MCF 10A (cell line): ENCODE data around the gene FCAMR. TPM values are rescaled to one million over a fixed set of nuclear protein-coding genes. Genes with fewer than 3 reads are reported as not detected.

Experiments used
- BruUV-seq: library from RNA; stranded (reverse); fragments of 400-500 nt; replicated peaks from 2 replicates; lab custom pipeline; 2021; lab: Mats Ljungman, UMichigan
- CTCF ChIA-PET: fragments of 300-600 bp; sonication (Branson Sonifier 250); formaldehyde crosslinking; extraction: SDS; loops from one replicate; lab custom pipeline; 2021; ENCODE audit warnings: antibody characterized with exemption, inconsistent platforms; lab: Yijun Ruan, JAX
- POLR2A ChIA-PET: fragments of 300-600, 350-650 bp; sonication (Branson Sonifier 250); formaldehyde crosslinking; extraction: SDS; loops from one replicate; lab custom pipeline; 2020; ENCODE audit warnings: antibody characterized with exemption, inconsistent platforms; lab: Yijun Ruan, JAX
- DNase-seq: peaks from one replicate; pipeline ENCODE4 v3.0.0-alpha.2; 2018; ENCODE audit not compliant: unreplicated experiment
- H3K27ac Mint-ChIP-seq: one replicate; pipeline ENCODE4 v1.8.0; 2022; ENCODE audit warnings: mild to moderate bottlenecking, low read depth, mixed read lengths; ENCODE audit not compliant: unreplicated experiment
- H3K27me3 Mint-ChIP-seq: one replicate; pipeline ENCODE4 v1.8.0; 2022; ENCODE audit warnings: mixed read lengths; ENCODE audit not compliant: insufficient read depth, unreplicated experiment
- H3K36me3 Mint-ChIP-seq: one replicate; pipeline ENCODE4 v1.8.0; 2022; ENCODE audit warnings: mild to moderate bottlenecking, moderate library complexity, mixed read lengths; ENCODE audit not compliant: insufficient read depth, unreplicated experiment
- H3K4me1 Mint-ChIP-seq: one replicate; pipeline ENCODE4 v1.8.0; 2022; ENCODE audit warnings: mixed read lengths; ENCODE audit not compliant: insufficient read depth, unreplicated experiment
- H3K4me3 Mint-ChIP-seq: one replicate; pipeline ENCODE4 v1.8.0; 2022; ENCODE audit warnings: mild to moderate bottlenecking, moderate library complexity, mixed read lengths; ENCODE audit not compliant: unreplicated experiment
- H3K9me3 Mint-ChIP-seq: one replicate; pipeline ENCODE4 v1.8.0; 2022; ENCODE audit warnings: mixed read lengths; ENCODE audit not compliant: unreplicated experiment
- intact Hi-C: fragments of 100-400 bp; cut with micrococcal nuclease; formaldehyde crosslinking; loops from 2 replicates; pipeline ENCODE4 v1.14.1; 2022
- total RNA-seq: library from RNA; stranded (reverse); gene quantifications from 2 replicates; pipeline ENCODE4 v1.2.3, GENCODE V29; 2022
- TF ChIP-seq, protein P1 (sequence below): fragments of 200-600 bp; IDR thresholded peaks from one replicate; pipeline ENCODE4 v1.8.0; 2022; ENCODE audit warnings: antibody characterized with exemption, mild to moderate bottlenecking; ENCODE audit not compliant: unreplicated experiment

The FCAMR gene
- total RNA-seq, 1 experiment from 2014 or later = not detected

DNA sequence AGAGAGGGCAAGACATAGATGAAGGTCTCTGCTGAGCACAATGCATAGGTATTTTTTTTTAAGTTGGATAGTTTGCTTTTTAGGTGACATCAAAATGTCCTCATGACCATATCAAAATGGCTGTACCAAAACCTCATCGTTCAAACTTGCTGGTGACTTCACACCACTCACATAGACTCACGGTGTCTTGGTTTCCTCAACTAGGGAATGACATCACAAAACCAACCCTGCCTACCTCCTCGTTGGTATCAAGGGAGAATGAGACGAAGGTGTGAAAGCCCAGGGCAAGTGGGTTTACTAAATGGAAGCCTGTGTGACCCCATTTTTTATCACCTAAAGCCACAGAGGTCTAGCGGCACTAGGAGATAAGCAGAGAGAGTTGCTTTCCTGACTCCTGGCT, 25.6 kb downstream of the FCAMR start:
- Mint-ChIP-seq H3K4me3 (no peak overlapping the region), H3K27ac (no peak overlapping the region), H3K36me3 (no peaks in the 10 kb centered on the region), H3K4me1 (peaks cover 8% of the 10 kb centered on the region), H3K9me3 (no peaks in the 10 kb centered on the region), H3K27me3 (peaks cover 39% of the 10 kb centered on the region)
- ChIA-PET CTCF (interaction anchor here (0.6 to 1.0 kb wide), 4 partner anchors 8 to 404 kb away, joined by 3 to 4 read pairs (median 4); no protein-coding TSS in a partner anchor), POLR2A (interaction anchor here (1.2 kb wide), 1 partner anchor 17 kb away, joined by 3 read pairs; no protein-coding TSS in a partner anchor)
- TF ChIP-seq, protein P1, sequence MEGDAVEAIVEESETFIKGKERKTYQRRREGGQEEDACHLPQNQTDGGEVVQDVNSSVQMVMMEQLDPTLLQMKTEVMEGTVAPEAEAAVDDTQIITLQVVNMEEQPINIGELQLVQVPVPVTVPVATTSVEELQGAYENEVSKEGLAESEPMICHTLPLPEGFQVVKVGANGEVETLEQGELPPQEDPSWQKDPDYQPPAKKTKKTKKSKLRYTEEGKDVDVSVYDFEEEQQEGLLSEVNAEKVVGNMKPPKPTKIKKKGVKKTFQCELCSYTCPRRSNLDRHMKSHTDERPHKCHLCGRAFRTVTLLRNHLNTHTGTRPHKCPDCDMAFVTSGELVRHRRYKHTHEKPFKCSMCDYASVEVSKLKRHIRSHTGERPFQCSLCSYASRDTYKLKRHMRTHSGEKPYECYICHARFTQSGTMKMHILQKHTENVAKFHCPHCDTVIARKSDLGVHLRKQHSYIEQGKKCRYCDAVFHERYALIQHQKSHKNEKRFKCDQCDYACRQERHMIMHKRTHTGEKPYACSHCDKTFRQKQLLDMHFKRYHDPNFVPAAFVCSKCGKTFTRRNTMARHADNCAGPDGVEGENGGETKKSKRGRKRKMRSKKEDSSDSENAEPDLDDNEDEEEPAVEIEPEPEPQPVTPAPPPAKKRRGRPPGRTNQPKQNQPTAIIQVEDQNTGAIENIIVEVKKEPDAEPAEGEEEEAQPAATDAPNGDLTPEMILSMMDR = no peak
- intact Hi-C loops = no loop called here
- no TSS peak for BruUV-seq
- no peak for DNase-seq

- no peaks in the 10 kb centered on the region for H3K9me3 Mint-ChIP-seq
- no peaks in the 10 kb centered on the region for H3K36me3 Mint-ChIP-seq
- DNase-seq = no peak
- H3K4me1 Mint-ChIP-seq = peaks cover 8% of the 10 kb centered on the region
- H3K27me3 Mint-ChIP-seq = peaks cover 39% of the 10 kb centered on the region
- ChIA-PET POLR2A (interaction anchor here (0.6 kb wide), 3 partner anchors 92 to 651 kb away, joined by 3 to 5 read pairs (median 3); no protein-coding TSS in a partner anchor), CTCF (interaction anchor here (0.7 to 2.4 kb wide), 10 partner anchors 8 to 357 kb away, joined by 3 to 13 read pairs (median 4); no protein-coding TSS in a partner anchor)
- no peak overlapping the region for H3K27ac Mint-ChIP-seq
- intact Hi-C loops = no loop called here
- H3K4me3 Mint-ChIP-seq = no peak overlapping the region
- BruUV-seq = no TSS peak
- TF ChIP-seq, protein P1 = no peak
Measured at GRCh38 chr1:206941766-206942418, 28.4 kb downstream of the FCAMR start.

GRCh38 chr1:206940588-206940936, 29.7 kb downstream of the FCAMR start:
- H3K36me3 Mint-ChIP-seq = no peaks in the 10 kb centered on the region
- intact Hi-C loops = no loop called here
- no TSS peak for BruUV-seq
- H3K4me3 Mint-ChIP-seq = no peak overlapping the region
- H3K9me3 Mint-ChIP-seq = no peaks in the 10 kb centered on the region
- H3K27me3 Mint-ChIP-seq = peaks cover 25% of the 10 kb centered on the region
- H3K27ac Mint-ChIP-seq = no peak overlapping the region
- DNase-seq = no peak
- ChIA-PET CTCF (interaction anchor here (1.3 to 1.4 kb wide), 3 partner anchors 9 to 451 kb away, joined by 3 to 5 read pairs (median 4); no protein-coding TSS in a partner anchor), POLR2A (no interaction called here)
- H3K4me1 Mint-ChIP-seq = peaks cover 8% of the 10 kb centered on the region
- TF ChIP-seq, protein P1 = no peak

DNA sequence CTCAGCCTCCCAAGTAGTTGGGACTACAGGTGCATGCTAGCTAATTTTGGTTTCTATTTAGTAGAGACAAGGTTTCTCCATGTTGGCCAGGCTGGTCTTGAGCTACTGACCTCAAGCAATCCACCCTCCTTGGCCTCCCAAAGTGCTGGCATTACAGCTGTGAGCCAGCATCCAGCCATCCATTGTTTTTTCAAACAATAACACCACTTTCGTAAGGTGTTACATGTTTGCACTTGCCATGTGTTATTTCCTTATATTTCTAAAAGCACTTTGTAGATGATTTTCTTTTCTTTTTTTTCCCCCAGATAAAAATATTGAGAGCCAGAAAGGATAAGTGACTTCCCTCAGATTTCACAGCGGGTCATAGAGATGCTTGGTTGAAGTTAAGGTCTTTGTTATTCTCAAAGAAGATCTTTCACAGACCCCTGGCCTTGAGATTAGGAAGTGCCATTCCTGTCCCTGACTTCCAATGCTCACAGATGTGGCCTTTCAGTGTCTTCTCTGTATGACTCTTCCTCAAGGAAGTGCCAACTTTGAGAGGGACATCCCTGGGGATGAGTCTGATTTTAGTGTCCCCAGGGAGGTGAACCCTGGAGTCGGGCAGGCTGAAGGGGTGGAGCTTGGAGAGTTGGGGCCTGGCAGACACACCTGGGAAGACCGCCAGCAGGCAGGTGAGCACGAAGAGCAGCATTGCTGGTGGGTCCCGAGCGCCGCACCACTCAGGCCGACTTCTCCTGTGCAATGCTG, 30.2 kb downstream of the FCAMR start:
- Mint-ChIP-seq H3K4me3 (no peak overlapping the region), H3K27me3 (peaks cover 20% of the 10 kb centered on the region), H3K4me1 (peaks cover 8% of the 10 kb centered on the region), H3K27ac (no peak overlapping the region), H3K9me3 (no peaks in the 10 kb centered on the region), H3K36me3 (no peaks in the 10 kb centered on the region)
- BruUV-seq = no TSS peak
- peak; percentile 38 for DNase-seq
- ChIA-PET POLR2A (interaction anchor here (1.3 kb wide), 1 partner anchor 13 kb away, joined by 5 read pairs; no protein-coding TSS in a partner anchor), CTCF (interaction anchor here (0.7 to 1.3 kb wide), 3 partner anchors 8 to 450 kb away, joined by 3 to 5 read pairs (median 4); no protein-coding TSS in a partner anchor)
- TF ChIP-seq, protein P1 = no peak
- intact Hi-C loops = no loop called here
